Endothelial cell of umbilical vein (primary cell): ENCODE results near the gene KPTN. TPM values are rescaled to one million over a fixed set of nuclear protein-coding genes. Genes with fewer than 3 reads are reported as not detected.

ENCODE experiments used
- BruUV-seq: library from RNA; stranded (reverse); fragments of 400-500 nt; replicated peaks from 2 replicates; lab custom pipeline; 2021; lab: Mats Ljungman, UMichigan
- CTCF ChIA-PET: fragments of 300-600, 350-600 bp; sonication (Branson Sonifier 250); formaldehyde crosslinking; loops from one replicate; lab custom pipeline; 2021; ENCODE audit warnings: antibody characterized with exemption, inconsistent platforms; lab: Charles Lee
- POLR2A ChIA-PET: fragments of 300-600, 350-600 bp; sonication (Branson Sonifier 250); formaldehyde crosslinking; loops from one replicate; lab custom pipeline; 2021; ENCODE audit warnings: antibody characterized with exemption, inconsistent platforms; lab: Charles Lee
- DNase-seq: peaks from one replicate; pipeline ENCODE4 v3.0.0-alpha.2; 2011; ENCODE audit warnings: low read depth, low spot score
- FAIRE-seq: peaks from 2 replicates; lab custom pipeline; 2011; peaks lifted over from hg19 to GRCh38; lab: Jason Lieb, UNC
- H2AFZ ChIP-seq: 2 replicates; pipeline ENCODE4 v1.6.0; 2012; ENCODE audit warnings: low read depth, low read length, control low read depth, inconsistent platforms
- H3K27ac ChIP-seq: 2 replicates; pipeline ENCODE4 v1.5.1; 2011; ENCODE audit warnings: low read depth, mild to moderate bottlenecking, control low read depth, low read length, moderate library complexity; ENCODE audit not compliant: insufficient read depth
- H3K27me3 ChIP-seq, 2 experiments: 2 replicates each; pipeline versions ENCODE4 v1.6.0 to v1.6.1; 2011; ENCODE audit warnings: low read length in 2 of 2, mixed read lengths in 1 of 2; ENCODE audit not compliant: control insufficient read depth in 2 of 2, insufficient read depth in 2 of 2
- H3K36me3 ChIP-seq, 2 experiments: 2 replicates in 1 of 2; 3 replicates in 1 of 2; pipeline ENCODE4 v1.5.1; 2011; ENCODE audit warnings: low read length in 2 of 2, mild to moderate bottlenecking in 1 of 2, moderate library complexity in 1 of 2; ENCODE audit not compliant: control insufficient read depth in 2 of 2, insufficient read depth in 2 of 2; ENCODE audit errors: extremely low read depth in 1 of 2
- H3K4me1 ChIP-seq: 3 replicates; pipeline ENCODE4 v1.5.1; 2011; ENCODE audit warnings: mild to moderate bottlenecking, low read length; ENCODE audit not compliant: control insufficient read depth, insufficient read depth; ENCODE audit errors: extremely low read depth
- H3K4me2 ChIP-seq: 2 replicates; pipeline ENCODE4 v1.6.1; 2011; ENCODE audit warnings: low read length, control low read depth, mixed read lengths; ENCODE audit not compliant: insufficient read depth
- H3K4me3 ChIP-seq, 3 experiments: fragments of 200-600 bp in 1 of 3; sonication (generic), shearing (Covaris generic) in 1 of 3; replicated peaks in 1 of 3; 2 replicates each; pipeline ENCODE4 v1.5.1; 2011 to 2016; ENCODE audit warnings: control low read depth in 3 of 3, low read length in 3 of 3, mild to moderate bottlenecking in 2 of 3, inconsistent platforms in 1 of 3, low read depth in 1 of 3, moderate library complexity in 1 of 3; ENCODE audit not compliant: insufficient read depth in 1 of 3
- H3K79me2 ChIP-seq: 2 replicates; pipeline ENCODE4 v1.6.0; 2012; ENCODE audit warnings: low read length, inconsistent platforms; ENCODE audit not compliant: control insufficient read depth, insufficient read depth
- H3K9ac ChIP-seq: replicated peaks from 2 replicates; pipeline ENCODE3; 2011; ENCODE audit warnings: low read length, control low read depth; ENCODE audit not compliant: insufficient read depth; ENCODE audit errors: extremely low read depth
- H3K9me1 ChIP-seq: replicated peaks from 3 replicates; pipeline ENCODE4 v1.6.0; 2011; ENCODE audit warnings: mild to moderate bottlenecking, low read length; ENCODE audit not compliant: control insufficient read depth, insufficient read depth; ENCODE audit errors: extremely low read depth
- H3K9me3 ChIP-seq: replicated peaks from 2 replicates; pipeline ENCODE4 v1.5.1; 2012; ENCODE audit warnings: low read length, inconsistent platforms; ENCODE audit not compliant: control insufficient read depth, insufficient read depth
- H4K20me1 ChIP-seq: replicated peaks from 2 replicates; pipeline ENCODE3; 2011; ENCODE audit warnings: mild to moderate bottlenecking, low read length; ENCODE audit not compliant: control insufficient read depth, insufficient read depth; ENCODE audit errors: extremely low read depth
- EZH2 ChIP-seq: IDR thresholded peaks from 2 replicates; pipeline ENCODE4 v1.6.1; 2012; ENCODE audit warnings: borderline replicate concordance, low read depth, mild to moderate bottlenecking, moderate library complexity, low read length, inconsistent platforms; ENCODE audit not compliant: severe bottlenecking
- POLR2A ChIP-seq: IDR thresholded peaks from 2 replicates; pipeline ENCODE4 v1.6.1; 2012; ENCODE audit warnings: low read depth, mild to moderate bottlenecking, control low read depth, low read length
- POLR2AphosphoS5 ChIP-seq: IDR thresholded peaks from 2 replicates; pipeline ENCODE4 v1.6.1; 2012; ENCODE audit warnings: low read depth, mild to moderate bottlenecking, control low read depth, low read length, moderate library complexity; ENCODE audit not compliant: insufficient read depth
- dilution Hi-C: fragments of 300-500 bp; cut with MboI; formaldehyde crosslinking; loops from one replicate; pipeline ENCODE4 v1.15.0; 2019; ENCODE audit warnings: low sequenced_read_pairs; ENCODE audit not compliant: extremely low pct_ligation_motif_present
- intact Hi-C: fragments of 100-400 bp; cut with micrococcal nuclease; formaldehyde crosslinking; loops from one replicate; pipeline ENCODE4 v1.10.0; 2022
- polyA plus RNA-seq, 4 experiments: library from polyadenylated mRNA; depleted of rRNA in 3 of 4; stranded (reverse) in 3 of 4; unstranded in 1 of 4; fragments of >200 nt; gene quantifications; 2 replicates each; pipeline versions ENCODE4 v1.2.1 to v1.2.3, GENCODE V29; 2011 to 2012; ENCODE audit warnings: missing spikeins in 1 of 4
- total RNA-seq: library from RNA; stranded (reverse); gene quantifications from 2 replicates; pipeline ENCODE4 v1.2.3, GENCODE V29; 2021
- TF ChIP-seq, protein P1 (sequence below), 2 donors: IDR thresholded peaks; 1 replicate in 1 of 2; 2 replicates in 1 of 2; pipeline ENCODE4 v1.5.1; 2011; ENCODE audit warnings: low read length in 2 of 2, mild to moderate bottlenecking in 2 of 2, moderate library complexity in 2 of 2, control low read depth in 1 of 2, inconsistent platforms in 1 of 2, low read depth in 1 of 2; ENCODE audit not compliant: insufficient read depth in 1 of 2; ENCODE audit errors: extremely low read depth in 1 of 2
- TF ChIP-seq, protein P2 (sequence below): IDR thresholded peaks from 2 replicates; pipeline ENCODE4 v1.6.1; 2011; ENCODE audit not compliant: insufficient read depth, insufficient read length

The KPTN gene
- total and polyA plus RNA-seq, 2 donors (not counting 3 experiments of a cell fraction or from before 2014, with no cell fraction given) = 14.7 to 15.5 TPM

DNA sequence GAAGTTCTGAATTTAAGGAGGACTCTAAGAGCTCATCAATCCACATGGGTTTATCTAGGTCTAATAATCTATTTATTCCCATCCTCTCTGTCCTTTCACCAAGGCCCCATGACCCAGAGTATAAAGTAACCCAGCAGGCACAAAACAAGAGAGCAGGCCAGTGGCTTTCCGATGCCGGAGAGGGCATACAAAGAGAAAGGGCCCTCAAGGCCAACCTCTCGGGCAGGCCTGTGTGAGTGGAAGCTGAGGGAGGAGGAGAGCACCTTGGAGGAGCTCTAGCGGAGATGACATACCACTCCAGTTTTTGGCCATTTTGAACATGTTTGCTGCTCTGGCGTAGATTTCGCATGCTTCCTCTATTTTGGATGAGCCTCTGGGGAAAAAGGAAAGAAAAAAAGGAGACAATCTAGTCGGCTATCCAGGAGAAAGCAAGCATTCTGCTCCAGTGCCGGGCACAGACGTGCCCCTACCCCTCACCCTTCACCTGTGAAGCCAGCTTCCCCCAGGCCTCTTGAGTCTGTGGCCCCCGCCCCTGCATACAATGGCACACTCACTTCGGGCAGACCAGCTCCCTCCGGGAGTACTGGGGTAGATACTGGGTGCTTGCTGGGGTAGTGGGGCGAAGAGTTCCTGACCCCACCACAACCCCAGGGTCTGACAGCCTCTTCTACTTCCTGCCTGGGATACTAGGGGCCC, 19.3 kb upstream of the KPTN start:
- no peak overlapping the region for H3K4me2 ChIP-seq
- CTCF ChIA-PET = interaction anchor here (1.8 kb wide), 1 partner anchor 67 kb away, joined by 3 read pairs; no protein-coding TSS in a partner anchor
- H3K9me1 ChIP-seq = no peaks in the 10 kb centered on the region
- H3K36me3 ChIP-seq = peaks cover 2 to 29% of the 10 kb centered on the region in 2 experiments
- H3K79me2 ChIP-seq = peaks cover 19% of the 10 kb centered on the region
- dilution Hi-C loops = no loop called here
- H2AFZ ChIP-seq = no peak overlapping the region
- no peaks in the 10 kb centered on the region for H3K9me3 ChIP-seq
- POLR2A ChIA-PET = interaction anchor here (0.7 kb wide), 1 partner anchor 83 kb away, joined by 12 read pairs; no protein-coding TSS in a partner anchor
- H3K27ac ChIP-seq = no peak overlapping the region
- H3K9ac ChIP-seq = no peak overlapping the region
- no peak for TF ChIP-seq POLR2A
- TF ChIP-seq, protein P1, sequence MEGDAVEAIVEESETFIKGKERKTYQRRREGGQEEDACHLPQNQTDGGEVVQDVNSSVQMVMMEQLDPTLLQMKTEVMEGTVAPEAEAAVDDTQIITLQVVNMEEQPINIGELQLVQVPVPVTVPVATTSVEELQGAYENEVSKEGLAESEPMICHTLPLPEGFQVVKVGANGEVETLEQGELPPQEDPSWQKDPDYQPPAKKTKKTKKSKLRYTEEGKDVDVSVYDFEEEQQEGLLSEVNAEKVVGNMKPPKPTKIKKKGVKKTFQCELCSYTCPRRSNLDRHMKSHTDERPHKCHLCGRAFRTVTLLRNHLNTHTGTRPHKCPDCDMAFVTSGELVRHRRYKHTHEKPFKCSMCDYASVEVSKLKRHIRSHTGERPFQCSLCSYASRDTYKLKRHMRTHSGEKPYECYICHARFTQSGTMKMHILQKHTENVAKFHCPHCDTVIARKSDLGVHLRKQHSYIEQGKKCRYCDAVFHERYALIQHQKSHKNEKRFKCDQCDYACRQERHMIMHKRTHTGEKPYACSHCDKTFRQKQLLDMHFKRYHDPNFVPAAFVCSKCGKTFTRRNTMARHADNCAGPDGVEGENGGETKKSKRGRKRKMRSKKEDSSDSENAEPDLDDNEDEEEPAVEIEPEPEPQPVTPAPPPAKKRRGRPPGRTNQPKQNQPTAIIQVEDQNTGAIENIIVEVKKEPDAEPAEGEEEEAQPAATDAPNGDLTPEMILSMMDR (IDR thresholded peaks at IDR 0.05; ENCODE audit: extremely low read depth in 1 of 2, insufficient read depth in 1 of 2, low read depth in 1 of 2, low read length in 2 of 2) = no peak
- TF ChIP-seq POLR2AphosphoS5 = no peak
- TF ChIP-seq, protein P2, sequence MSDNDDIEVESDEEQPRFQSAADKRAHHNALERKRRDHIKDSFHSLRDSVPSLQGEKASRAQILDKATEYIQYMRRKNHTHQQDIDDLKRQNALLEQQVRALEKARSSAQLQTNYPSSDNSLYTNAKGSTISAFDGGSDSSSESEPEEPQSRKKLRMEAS = no peak
- TF ChIP-seq EZH2 = no peak
- H4K20me1 ChIP-seq = no peaks in the 10 kb centered on the region
- BruUV-seq = no TSS peak
- no peak for FAIRE-seq
- no peaks in the 10 kb centered on the region for H3K27me3 ChIP-seq
- intact Hi-C loops = no loop called here
- DNase-seq = no peak
- H3K4me1 ChIP-seq = no peaks in the 10 kb centered on the region
- H3K4me3 ChIP-seq = no peak overlapping the region
